K562 (cell line): ENCODE data around the gene MED29. TPM values are rescaled to one million over a fixed set of nuclear protein-coding genes. Genes with fewer than 3 reads are reported as not detected.

ENCODE experiments used
- ARID3A ChIP-seq: IDR thresholded peaks from 2 replicates; pipeline ENCODE4 v1.6.1; 2012; ENCODE audit warnings: low read depth, low read length, improper control_type of control experiment, borderline replicate concordance
- EP300 ChIP-seq: IDR thresholded peaks from 2 replicates; pipeline ENCODE4 v1.6.1; 2012; ENCODE audit warnings: low read length, improper control_type of control experiment
- ERF ChIP-seq: fragments of 450-650 bp; formaldehyde crosslinking; IDR thresholded peaks from 2 replicates; pipeline ENCODE4 v1.4.0; 2020; ENCODE audit warnings: mild to moderate bottlenecking, mixed read lengths
- GATA2 ChIP-seq: sonication (generic); formaldehyde crosslinking; IDR thresholded peaks from 2 replicates; pipeline ENCODE4 v1.4.0; 2020; ENCODE audit warnings: mild to moderate bottlenecking, missing genetic modification reagents
- GTF2E2 ChIP-seq: fragments of 200-800 bp; sonication (Bioruptor generic); IDR thresholded peaks from 2 replicates; pipeline ENCODE4 v1.6.1; 2016; ENCODE audit warnings: missing genetic modification characterization, missing compliant biosample characterization
- HCFC1 ChIP-seq: IDR thresholded peaks from 2 replicates; pipeline ENCODE4 v1.6.1; 2012; ENCODE audit warnings: low read depth, low read length, improper control_type of control experiment
- HNRNPK ChIP-seq: fragments of 200-400 bp; formaldehyde crosslinking; IDR thresholded peaks from one replicate; pipeline ENCODE4 v1.6.1; 2018; ENCODE audit warnings: mild to moderate bottlenecking, low read depth, low read length; ENCODE audit not compliant: poor library complexity, severe bottlenecking
- KLF10 ChIP-seq: fragments of 250-450 bp; sonication (Bioruptor Pico); IDR thresholded peaks from 2 replicates; pipeline ENCODE4 v1.6.1; 2021; ENCODE audit warnings: matching md5 sums
- MBD2 ChIP-seq: sonication (generic); IDR thresholded peaks from 2 replicates; pipeline ENCODE4 v1.6.1; 2016; ENCODE audit warnings: low read depth, borderline replicate concordance
- NFATC3 ChIP-seq: fragments of 450-650 bp; IDR thresholded peaks from 2 replicates; pipeline ENCODE4 v1.6.1; 2017; ENCODE audit warnings: mild to moderate bottlenecking
- NR4A1 ChIP-seq, 2 experiments: fragments of 250-450 bp in 1 of 2; fragments of 450-650 bp in 1 of 2; sonication (Bioruptor Pico) in 1 of 2; IDR thresholded peaks; 2 replicates each; pipeline versions ENCODE4 v1.4.0 to v1.6.1; 2016 to 2020; ENCODE audit warnings: mild to moderate bottlenecking in 2 of 2, missing compliant biosample characterization in 1 of 2, missing genetic modification characterization in 1 of 2, moderate library complexity in 1 of 2
- OTX1 ChIP-seq: fragments of 450-650 bp; formaldehyde crosslinking; IDR thresholded peaks from 2 replicates; pipeline ENCODE4 v1.4.0; 2022; ENCODE audit warnings: mild to moderate bottlenecking
- SNRNP70 ChIP-seq: fragments of 200-400 bp; formaldehyde crosslinking; optimal IDR thresholded peaks from 2 replicates; pipeline ENCODE3; 2017; ENCODE audit warnings: low read depth, low read length
- TCF15 ChIP-seq: fragments of 250-450 bp; sonication (Bioruptor Pico); IDR thresholded peaks from 2 replicates; pipeline ENCODE4 v1.8.0; 2022; ENCODE audit warnings: moderate library complexity, mild to moderate bottlenecking, inconsistent platforms
- ZBTB40 ChIP-seq, 2 experiments: fragments of 450-650 bp in 1 of 2; sonication (generic) in 1 of 2; formaldehyde crosslinking in 1 of 2; IDR thresholded peaks; 2 replicates each; pipeline versions ENCODE4 v1.7.1 to v1.9.0; 2016 to 2022; ENCODE audit warnings: inconsistent platforms in 1 of 2, mild to moderate bottlenecking in 1 of 2, missing genetic modification reagents in 1 of 2
- ZFX ChIP-seq: sonication (generic); formaldehyde crosslinking; IDR thresholded peaks from 2 replicates; pipeline ENCODE4 v1.8.0; 2022; ENCODE audit warnings: mild to moderate bottlenecking, missing genetic modification reagents, moderate library complexity
- ZNF212 ChIP-seq: fragments of 450-650 bp; formaldehyde crosslinking; IDR thresholded peaks from 2 replicates; pipeline ENCODE4 v1.4.0; 2020; ENCODE audit warnings: mild to moderate bottlenecking
- polyA plus RNA-seq, 8 experiments: library from polyadenylated mRNA; depleted of rRNA in 4 of 8; stranded (reverse) in 5 of 8; unstranded in 3 of 8; fragments of >200 nt; fragmentation: Nextera tagmentation in 2 of 8; fragmentation: Illumina TruSeq in 1 of 8; extraction: Ambion mirVana in 2 of 8; extraction: Trizol in 1 of 8; gene quantifications; 2 replicates each; pipeline versions ENCODE4 v1.2.1 to v1.2.3, GENCODE V29; 2011 to 2014; ENCODE audit warnings: inconsistent platforms in 1 of 8, missing spikeins in 1 of 8
- total RNA-seq, 7 experiments: library from RNA; depleted of rRNA in 6 of 7; stranded (reverse); fragments of >200 nt in 6 of 7; fragmentation: Illumina TruSeq in 2 of 7; extraction: Trizol in 2 of 7; gene quantifications; 2 replicates each; pipeline versions ENCODE4 v1.2.1 to v1.2.3, GENCODE V29; 2011 to 2021; ENCODE audit warnings: low replicate concordance in 1 of 7

The MED29 gene
- total and polyA plus RNA-seq, 9 of the 15 experiments (the other 6 are each of a cell fraction or from before 2014, with no cell fraction given), result 1.8 to 22.6 (median 12.4) TPM

GRCh38 chr19:39390751-39391437 lies at the start of gene MED29, which contains the start of gene PAF1 (continued):
- TF ChIP-seq ARID3A, result no peak
- no peak for TF ChIP-seq TCF15
- TF ChIP-seq HCFC1, result peak; percentile 90
- TF ChIP-seq GTF2E2, result no peak
- peak; percentile 98 for TF ChIP-seq MBD2
- TF ChIP-seq ZBTB40 (IDR thresholded peaks at IDR 0.05), result peak; percentile 88
- no peak for TF ChIP-seq ZBTB40 (CRISPR knock-in tag; IDR thresholded peaks at IDR 0.05)
- no peak for TF ChIP-seq ZNF212 (CRISPR knock-in tag)
- no peak for TF ChIP-seq NR4A1 (CRISPR knock-in tag; IDR thresholded peaks at IDR 0.05)
- TF ChIP-seq NR4A1 (tag; IDR thresholded peaks at IDR 0.05), result 0 out of 2 replicates have a peak, but pooled peaks have one; percentile 59
- peak; percentile 93 for TF ChIP-seq ZFX (CRISPR knock-in tag)
- no peak for TF ChIP-seq GATA2 (CRISPR knock-in tag)
- TF ChIP-seq KLF10 (CRISPR knock-in tag), result no peak
- no peak for TF ChIP-seq HNRNPK
- TF ChIP-seq OTX1, result no peak
- TF ChIP-seq SNRNP70, result no peak
- no peak for TF ChIP-seq NFATC3
- peak; percentile 36 for TF ChIP-seq EP300
- TF ChIP-seq ERF (CRISPR knock-in tag), result no peak
